Chondrocyte (in vitro differentiated cells): ENCODE results near the gene ZNF236. TPM values are rescaled to one million over a fixed set of nuclear protein-coding genes. Genes with fewer than 3 reads are reported as not detected.
A peak's percentile ranks its signal among the peaks of the same experiment; 100 is the strongest.

ENCODE experiments used
- DNase-seq: peaks from one replicate; pipeline ENCODE4 v3.0.0; 2021; ENCODE audit warnings: mixed read lengths, low spot score
- H3K27ac Mint-ChIP-seq: one replicate; pipeline ENCODE4 v1.8.0; 2021; ENCODE audit warnings: mild to moderate bottlenecking, moderate library complexity, mixed read lengths; ENCODE audit not compliant: unreplicated experiment
- H3K27me3 Mint-ChIP-seq: 2 replicates; pipeline ENCODE4 v1.8.0; 2021; ENCODE audit warnings: low read depth, mixed read lengths
- H3K36me3 Mint-ChIP-seq: 2 replicates; pipeline ENCODE4 v1.8.0; 2021; ENCODE audit warnings: low read depth, mixed read lengths
- H3K4me1 Mint-ChIP-seq: 2 replicates; pipeline ENCODE4 v1.8.0; 2021; ENCODE audit warnings: low read depth, mild to moderate bottlenecking, mixed read lengths
- H3K4me3 Mint-ChIP-seq: one replicate; pipeline ENCODE4 v1.8.0; 2021; ENCODE audit warnings: mild to moderate bottlenecking, moderate library complexity, mixed read lengths; ENCODE audit not compliant: unreplicated experiment
- H3K9me3 Mint-ChIP-seq: 2 replicates; pipeline ENCODE4 v1.8.0; 2021; ENCODE audit warnings: low read depth, mixed read lengths
- CTCF ChIP-seq: fragments of 200-600 bp; sonication (generic); IDR thresholded peaks from 2 replicates; pipeline ENCODE4 v1.5.0; 2021; ENCODE audit warnings: antibody characterized with exemption, mild to moderate bottlenecking, moderate library complexity
- total RNA-seq: library from RNA; stranded (reverse); gene quantifications from 3 replicates; pipeline ENCODE4 v1.2.1, GENCODE V29; 2021

Gene ZNF236
- total RNA-seq, 1 donor from 2014 or later = 14.3 TPM

GRCh38 chr18:76914796-76915195, 92.4 kb downstream of the ZNF236 start:
- TF ChIP-seq CTCF = no peak
- no peaks in the 10 kb centered on the region for H3K27me3 Mint-ChIP-seq

GRCh38 chr18:76915456-76915855, 93.1 kb downstream of the ZNF236 start:
- TF ChIP-seq CTCF = no peak
- peaks cover 33% of the 10 kb centered on the region for H3K36me3 Mint-ChIP-seq
- no peaks in the 10 kb centered on the region for H3K27me3 Mint-ChIP-seq
- no peak overlapping the region for H3K4me3 Mint-ChIP-seq
- no peak overlapping the region for H3K27ac Mint-ChIP-seq
- no peaks in the 10 kb centered on the region for H3K4me1 Mint-ChIP-seq
- no peak for DNase-seq
- H3K9me3 Mint-ChIP-seq = no peaks in the 10 kb centered on the region

More at GRCh38 chr18:76914796-76915195, 92.4 kb downstream of the ZNF236 start:
- Mint-ChIP-seq H3K9me3 (no peaks in the 10 kb centered on the region), H3K4me1 (no peaks in the 10 kb centered on the region), H3K36me3 (peaks cover 34% of the 10 kb centered on the region), H3K27ac (no peak overlapping the region), H3K4me3 (no peak overlapping the region)
- no peak for DNase-seq

GRCh38 chr18:76920974-76921373, 98.6 kb downstream of the ZNF236 start:
- H3K27me3 Mint-ChIP-seq = no peaks in the 10 kb centered on the region
- H3K36me3 Mint-ChIP-seq = peaks cover 38% of the 10 kb centered on the region
- H3K9me3 Mint-ChIP-seq = no peaks in the 10 kb centered on the region
- DNase-seq = no peak
- H3K4me3 Mint-ChIP-seq = no peak overlapping the region
- TF ChIP-seq CTCF = no peak
- no peaks in the 10 kb centered on the region for H3K4me1 Mint-ChIP-seq
- no peak overlapping the region for H3K27ac Mint-ChIP-seq

- H3K4me1 Mint-ChIP-seq = no peaks in the 10 kb centered on the region
- H3K27me3 Mint-ChIP-seq = no peaks in the 10 kb centered on the region
- no peaks in the 10 kb centered on the region for H3K9me3 Mint-ChIP-seq
- H3K27ac Mint-ChIP-seq = no peak overlapping the region
- H3K36me3 Mint-ChIP-seq = peaks cover 36% of the 10 kb centered on the region
- DNase-seq = no peak
- peak; percentile 79 for TF ChIP-seq CTCF
- H3K4me3 Mint-ChIP-seq = no peak overlapping the region
Observed at GRCh38 chr18:76922107-76922506, 99.8 kb downstream of the ZNF236 start.

- H3K9me3 Mint-ChIP-seq = no peaks in the 10 kb centered on the region
- no peak for DNase-seq
- H3K4me1 Mint-ChIP-seq = no peaks in the 10 kb centered on the region
- H3K36me3 Mint-ChIP-seq = peaks cover 39% of the 10 kb centered on the region
- no peaks in the 10 kb centered on the region for H3K27me3 Mint-ChIP-seq
- TF ChIP-seq CTCF = peak; percentile 68
- no peak overlapping the region for H3K4me3 Mint-ChIP-seq
- no peak overlapping the region for H3K27ac Mint-ChIP-seq
Observed at GRCh38 chr18:76923485-76924085, 101.2 kb downstream of the ZNF236 start.
